ENCODE results near the gene ZC3H7A.

DNA sequence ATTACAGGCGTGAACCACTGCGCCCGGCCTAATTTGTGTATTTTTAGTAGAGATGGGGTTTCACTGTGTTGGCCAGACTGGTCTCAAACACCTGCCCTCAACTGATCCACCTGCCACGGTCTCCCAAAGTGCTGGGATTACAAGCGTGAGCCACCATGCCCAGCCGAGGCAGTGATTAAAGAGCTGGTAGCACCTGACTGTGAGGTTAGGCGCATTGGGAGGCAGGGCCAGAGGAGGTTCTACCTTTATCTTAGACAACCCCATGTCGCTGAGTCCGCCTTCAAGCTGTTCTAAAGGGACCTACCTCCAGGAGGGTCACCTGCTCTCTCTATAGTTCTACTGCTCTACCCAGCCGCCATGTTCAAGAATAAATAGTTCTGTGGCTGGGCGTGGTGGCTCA is 46.1 kb upstream of the ZC3H7A start:
- TF ChIP-seq, protein P1, sequence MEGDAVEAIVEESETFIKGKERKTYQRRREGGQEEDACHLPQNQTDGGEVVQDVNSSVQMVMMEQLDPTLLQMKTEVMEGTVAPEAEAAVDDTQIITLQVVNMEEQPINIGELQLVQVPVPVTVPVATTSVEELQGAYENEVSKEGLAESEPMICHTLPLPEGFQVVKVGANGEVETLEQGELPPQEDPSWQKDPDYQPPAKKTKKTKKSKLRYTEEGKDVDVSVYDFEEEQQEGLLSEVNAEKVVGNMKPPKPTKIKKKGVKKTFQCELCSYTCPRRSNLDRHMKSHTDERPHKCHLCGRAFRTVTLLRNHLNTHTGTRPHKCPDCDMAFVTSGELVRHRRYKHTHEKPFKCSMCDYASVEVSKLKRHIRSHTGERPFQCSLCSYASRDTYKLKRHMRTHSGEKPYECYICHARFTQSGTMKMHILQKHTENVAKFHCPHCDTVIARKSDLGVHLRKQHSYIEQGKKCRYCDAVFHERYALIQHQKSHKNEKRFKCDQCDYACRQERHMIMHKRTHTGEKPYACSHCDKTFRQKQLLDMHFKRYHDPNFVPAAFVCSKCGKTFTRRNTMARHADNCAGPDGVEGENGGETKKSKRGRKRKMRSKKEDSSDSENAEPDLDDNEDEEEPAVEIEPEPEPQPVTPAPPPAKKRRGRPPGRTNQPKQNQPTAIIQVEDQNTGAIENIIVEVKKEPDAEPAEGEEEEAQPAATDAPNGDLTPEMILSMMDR (IDR thresholded peaks at IDR 0.05; ENCODE audit: low read length): no peak
- TF ChIP-seq EZH2 (IDR thresholded peaks at IDR 0.05; ENCODE audit: borderline replicate concordance, low read length): no peak

Data from OCI-LY1 (cell line).